ENCODE results near the gene SLC25A44.

- TF ChIP-seq REST (IDR thresholded peaks at IDR 0.05; ENCODE audit: insufficient read depth in 1 of 2, low read depth in 2 of 2, low read length in 1 of 2) (no peak), POLR2AphosphoS5 (IDR thresholded peaks at IDR 0.05; ENCODE audit: low read depth, low read length) (no peak)
- TF ChIP-seq, protein P1, sequence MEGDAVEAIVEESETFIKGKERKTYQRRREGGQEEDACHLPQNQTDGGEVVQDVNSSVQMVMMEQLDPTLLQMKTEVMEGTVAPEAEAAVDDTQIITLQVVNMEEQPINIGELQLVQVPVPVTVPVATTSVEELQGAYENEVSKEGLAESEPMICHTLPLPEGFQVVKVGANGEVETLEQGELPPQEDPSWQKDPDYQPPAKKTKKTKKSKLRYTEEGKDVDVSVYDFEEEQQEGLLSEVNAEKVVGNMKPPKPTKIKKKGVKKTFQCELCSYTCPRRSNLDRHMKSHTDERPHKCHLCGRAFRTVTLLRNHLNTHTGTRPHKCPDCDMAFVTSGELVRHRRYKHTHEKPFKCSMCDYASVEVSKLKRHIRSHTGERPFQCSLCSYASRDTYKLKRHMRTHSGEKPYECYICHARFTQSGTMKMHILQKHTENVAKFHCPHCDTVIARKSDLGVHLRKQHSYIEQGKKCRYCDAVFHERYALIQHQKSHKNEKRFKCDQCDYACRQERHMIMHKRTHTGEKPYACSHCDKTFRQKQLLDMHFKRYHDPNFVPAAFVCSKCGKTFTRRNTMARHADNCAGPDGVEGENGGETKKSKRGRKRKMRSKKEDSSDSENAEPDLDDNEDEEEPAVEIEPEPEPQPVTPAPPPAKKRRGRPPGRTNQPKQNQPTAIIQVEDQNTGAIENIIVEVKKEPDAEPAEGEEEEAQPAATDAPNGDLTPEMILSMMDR (IDR thresholded peaks at IDR 0.05): no peak
Measured at GRCh38 chr1:156177919-156178654, 15.8 kb upstream of the SLC25A44 start.
